BJ (cell line): Measurements from ENCODE around the gene TMTC3. TPM values are rescaled to one million over a fixed set of nuclear protein-coding genes. Genes with fewer than 3 reads are reported as not detected.

Experiments used
- CTCF ChIA-PET: fragments of 350-600 bp; formaldehyde crosslinking; extraction: SDS; loops from one replicate; lab custom pipeline; 2021; ENCODE audit warnings: antibody characterized with exemption, inconsistent platforms; lab: Yijun Ruan, JAX
- POLR2A ChIA-PET: fragments of 300-600 bp; sonication (Branson Sonifier 250); formaldehyde crosslinking; extraction: SDS; loops from one replicate; lab custom pipeline; 2021; ENCODE audit warnings: antibody characterized with exemption; lab: Charles Lee
- DNase-seq: peaks from one replicate; pipeline ENCODE4 v3.0.0-alpha.2; 2011; ENCODE audit warnings: low read depth
- H3K27me3 ChIP-seq: 2 replicates; pipeline ENCODE4 v1.6.0; 2011; ENCODE audit warnings: low read length; ENCODE audit not compliant: control insufficient read depth, insufficient read depth
- H3K36me3 ChIP-seq: 2 replicates; pipeline ENCODE4 v1.5.1; 2011; ENCODE audit warnings: low read length; ENCODE audit not compliant: control insufficient read depth, insufficient read depth
- H3K4me3 ChIP-seq: 2 replicates; pipeline ENCODE4 v1.5.1; 2011; ENCODE audit warnings: low read depth, mild to moderate bottlenecking, control low read depth, low read length
- polyA plus RNA-seq: library from polyadenylated mRNA; depleted of rRNA; stranded (reverse); fragments of >200 nt; gene quantifications from 2 replicates; pipeline ENCODE4 v1.2.3, GENCODE V29; 2011
- TF ChIP-seq, protein P1 (sequence below): IDR thresholded peaks from 2 replicates; pipeline ENCODE4 v1.5.1; 2011; ENCODE audit warnings: low read depth, mild to moderate bottlenecking, control low read depth, inconsistent platforms, low read length, moderate library complexity; ENCODE audit not compliant: insufficient read depth

TMTC3 gene
- polyA plus RNA-seq, 1 experiment = 10.5 TPM

DNA sequence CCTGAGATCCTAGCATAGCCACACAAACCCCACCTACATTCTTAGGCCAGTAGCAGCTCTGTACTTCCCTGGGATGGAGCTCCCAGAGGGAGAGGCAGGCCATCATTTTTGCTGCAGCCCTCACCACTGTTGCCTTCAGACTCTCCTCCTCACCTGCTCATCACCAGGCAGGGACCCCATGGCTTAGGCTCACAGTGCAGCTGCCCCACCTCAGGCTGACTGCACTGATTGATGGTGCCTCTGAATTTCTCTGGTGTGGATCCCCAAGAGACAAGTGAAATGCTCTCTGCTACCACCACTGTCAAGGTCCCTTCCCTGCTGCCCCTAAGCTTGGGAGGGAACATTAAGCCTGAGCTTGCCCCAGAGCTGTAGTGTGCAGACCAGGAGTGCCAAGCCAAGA is 76.2 kb downstream of the TMTC3 start:
- H3K36me3 ChIP-seq = no peaks in the 10 kb centered on the region
- CTCF ChIA-PET = no interaction called here

DNA sequence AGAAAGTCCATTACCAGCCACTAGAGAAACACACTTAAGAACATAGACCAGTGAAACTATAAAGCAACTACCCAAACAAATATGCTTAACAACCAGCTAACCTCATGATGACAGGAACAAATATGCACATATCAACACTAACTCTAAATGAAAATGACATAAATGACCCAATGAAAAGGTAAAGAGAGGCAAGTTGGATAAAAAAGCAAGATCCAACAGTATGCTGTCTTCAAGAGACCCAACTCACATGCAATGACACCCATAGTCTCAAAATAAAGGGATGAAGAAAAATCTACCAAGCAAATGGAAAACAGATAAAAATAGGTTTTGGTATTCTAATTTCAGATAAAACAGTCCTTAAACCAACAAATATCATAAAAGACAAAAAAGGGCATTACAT is 77.8 kb downstream of the TMTC3 start:
- POLR2A ChIA-PET = no interaction called here
- Histone ChIP-seq H3K4me3 (no peak overlapping the region), H3K36me3 (no peaks in the 10 kb centered on the region), H3K27me3 (no peaks in the 10 kb centered on the region)
- CTCF ChIA-PET = no interaction called here
- DNase-seq = no peak
- TF ChIP-seq, protein P1, sequence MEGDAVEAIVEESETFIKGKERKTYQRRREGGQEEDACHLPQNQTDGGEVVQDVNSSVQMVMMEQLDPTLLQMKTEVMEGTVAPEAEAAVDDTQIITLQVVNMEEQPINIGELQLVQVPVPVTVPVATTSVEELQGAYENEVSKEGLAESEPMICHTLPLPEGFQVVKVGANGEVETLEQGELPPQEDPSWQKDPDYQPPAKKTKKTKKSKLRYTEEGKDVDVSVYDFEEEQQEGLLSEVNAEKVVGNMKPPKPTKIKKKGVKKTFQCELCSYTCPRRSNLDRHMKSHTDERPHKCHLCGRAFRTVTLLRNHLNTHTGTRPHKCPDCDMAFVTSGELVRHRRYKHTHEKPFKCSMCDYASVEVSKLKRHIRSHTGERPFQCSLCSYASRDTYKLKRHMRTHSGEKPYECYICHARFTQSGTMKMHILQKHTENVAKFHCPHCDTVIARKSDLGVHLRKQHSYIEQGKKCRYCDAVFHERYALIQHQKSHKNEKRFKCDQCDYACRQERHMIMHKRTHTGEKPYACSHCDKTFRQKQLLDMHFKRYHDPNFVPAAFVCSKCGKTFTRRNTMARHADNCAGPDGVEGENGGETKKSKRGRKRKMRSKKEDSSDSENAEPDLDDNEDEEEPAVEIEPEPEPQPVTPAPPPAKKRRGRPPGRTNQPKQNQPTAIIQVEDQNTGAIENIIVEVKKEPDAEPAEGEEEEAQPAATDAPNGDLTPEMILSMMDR = no peak

More for the DNA sequence above, 76.2 kb downstream of the TMTC3 start:
- H3K27me3 ChIP-seq = no peaks in the 10 kb centered on the region
- H3K4me3 ChIP-seq = no peak overlapping the region
- POLR2A ChIA-PET = no interaction called here
- DNase-seq = no peak
- TF ChIP-seq, protein P1 = no peak

- H3K27me3 ChIP-seq = no peaks in the 10 kb centered on the region
- ChIA-PET POLR2A (no interaction called here), CTCF (no interaction called here)
- H3K36me3 ChIP-seq = no peaks in the 10 kb centered on the region
- H3K4me3 ChIP-seq = no peak overlapping the region
- TF ChIP-seq, protein P1 = no peak
- no peak for DNase-seq
These were observed 81.4 kb downstream of the TMTC3 start for GRCh38 chr12:88223519-88223918.

DNA sequence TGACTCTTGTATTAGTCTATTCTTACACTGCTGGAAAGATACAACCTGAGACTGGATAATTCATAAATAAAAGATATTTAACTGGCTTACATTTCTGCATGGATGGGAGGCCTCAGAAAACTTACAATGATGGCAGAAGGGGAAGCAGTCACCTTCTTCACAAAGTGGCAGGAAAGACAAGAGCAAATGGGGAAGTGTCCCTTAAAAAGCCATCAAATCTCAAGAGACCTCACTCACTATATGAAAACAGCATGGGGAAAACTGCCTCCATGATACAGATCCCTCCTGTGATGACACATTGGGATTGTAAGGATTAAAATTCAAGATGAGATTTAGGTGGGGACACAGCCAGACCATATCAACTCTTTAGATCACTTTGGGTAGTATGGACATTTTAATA is 83.7 kb downstream of the TMTC3 start:
- Histone ChIP-seq H3K27me3 (no peaks in the 10 kb centered on the region), H3K36me3 (no peaks in the 10 kb centered on the region), H3K4me3 (no peak overlapping the region)
- POLR2A ChIA-PET = no interaction called here
- DNase-seq = no peak
- CTCF ChIA-PET = no interaction called here
- TF ChIP-seq, protein P1 = no peak

- H3K27me3 ChIP-seq = no peaks in the 10 kb centered on the region
- POLR2A ChIA-PET = no interaction called here
These were observed 85.2 kb downstream of the TMTC3 start for GRCh38 chr12:88227263-88227662.

More at GRCh38 chr12:88227263-88227662, 85.2 kb downstream of the TMTC3 start:
- CTCF ChIA-PET = no interaction called here
- TF ChIP-seq, protein P1 = no peak
- DNase-seq = no peak
- Histone ChIP-seq H3K36me3 (no peaks in the 10 kb centered on the region), H3K4me3 (no peak overlapping the region)
